PC-9 (cell line): Measurements from ENCODE around the gene ARGLU1. TPM values are rescaled to one million over a fixed set of nuclear protein-coding genes. Genes with fewer than 3 reads are reported as not detected.

Source experiments
- BruUV-seq: library from RNA; stranded (reverse); fragments of 400-500 nt; replicated peaks from 2 replicates; lab custom pipeline; 2021; lab: Mats Ljungman, UMichigan
- CTCF ChIA-PET: fragments of 300-600 bp; sonication (Branson Sonifier 250); formaldehyde crosslinking; loops from one replicate; lab custom pipeline; 2022; ENCODE audit warnings: antibody characterized with exemption; lab: Charles Lee
- POLR2A ChIA-PET: fragments of 300-600 bp; sonication (Branson Sonifier 250); formaldehyde crosslinking; loops from one replicate; lab custom pipeline; 2022; ENCODE audit warnings: antibody characterized with exemption; ENCODE audit not compliant: unreplicated experiment; lab: Charles Lee
- DNase-seq, 2 experiments: peaks; one replicate each; pipeline versions ENCODE4 v3.0.0 to v3.0.0-alpha.2; 2015 to 2022; ENCODE audit warnings: mixed read lengths in 1 of 2
- H2AFZ ChIP-seq: fragments of 200-600 bp; sonication (generic); 2 replicates; pipeline ENCODE4 v1.8.1; 2017; ENCODE audit warnings: antibody characterized with exemption
- H3F3A ChIP-seq: fragments of 200-600 bp; sonication (generic); 2 replicates; pipeline ENCODE4 v1.8.1; 2017; ENCODE audit warnings: antibody characterized with exemption, mild to moderate bottlenecking, low read depth; ENCODE audit not compliant: insufficient read depth
- H3K27ac ChIP-seq: fragments of 200-600 bp; sonication (generic); 2 replicates; pipeline ENCODE4 v1.6.1; 2016; ENCODE audit warnings: mixed run types
- H3K27me3 ChIP-seq: fragments of 200-600 bp; sonication (generic); 2 replicates; pipeline ENCODE4 v1.6.1; 2016; ENCODE audit warnings: low read depth, mixed run types; ENCODE audit not compliant: insufficient read depth
- H3K36me3 ChIP-seq: fragments of 200-600 bp; sonication (generic); 2 replicates; pipeline ENCODE4 v1.6.1; 2016; ENCODE audit warnings: low read depth, mixed run types
- H3K4me1 ChIP-seq: fragments of 200-600 bp; sonication (generic); replicated peaks from 2 replicates; pipeline ENCODE4 v1.6.1; 2016; ENCODE audit warnings: mixed run types; ENCODE audit not compliant: insufficient read depth
- H3K4me2 ChIP-seq: fragments of 200-600 bp; sonication (generic); 2 replicates; pipeline ENCODE4 v1.6.1; 2017; ENCODE audit warnings: mixed run types
- H3K4me3 ChIP-seq: fragments of 200-600 bp; sonication (generic); 2 replicates; pipeline ENCODE4 v1.6.1; 2016; ENCODE audit warnings: mixed run types
- H3K79me2 ChIP-seq: fragments of 200-600 bp; sonication (generic); 2 replicates; pipeline ENCODE4 v1.6.1; 2017; ENCODE audit warnings: low read depth, mixed run types
- H3K9me2 ChIP-seq: fragments of 200-600 bp; sonication (generic); 2 replicates; pipeline ENCODE4 v1.8.1; 2017; ENCODE audit warnings: mild to moderate bottlenecking; ENCODE audit not compliant: insufficient read depth
- H3K9me3 ChIP-seq: fragments of 200-600 bp; sonication (generic); 2 replicates; pipeline ENCODE4 v1.8.1; 2016; ENCODE audit warnings: low read depth; ENCODE audit not compliant: insufficient read depth
- H4K20me1 ChIP-seq: fragments of 200-600 bp; sonication (generic); 2 replicates; pipeline ENCODE4 v1.8.1; 2017; ENCODE audit not compliant: insufficient read depth
- EZH2 ChIP-seq: fragments of 200-600 bp; sonication (generic); IDR thresholded peaks from 2 replicates; pipeline ENCODE4 v1.8.0; 2017; ENCODE audit warnings: antibody characterized with exemption, low read depth
- intact Hi-C: fragments of 100-400 bp; cut with micrococcal nuclease; formaldehyde crosslinking; loops from one replicate; pipeline ENCODE4 v1.10.0; 2022; ENCODE audit not compliant: unreplicated experiment
- total RNA-seq: library from RNA; stranded (reverse); gene quantifications from 2 replicates; pipeline ENCODE4 v1.2.3, GENCODE V29; 2021
- TF ChIP-seq, protein P1 (sequence below): fragments of 200-600 bp; sonication (generic); conservative IDR thresholded peaks from 2 replicates; pipeline ENCODE4 v1.6.1; 2017; ENCODE audit warnings: mixed run types, antibody characterized with exemption, mild to moderate bottlenecking, moderate library complexity

Gene ARGLU1
- total RNA-seq, 1 experiment from 2014 or later: 89.2 TPM

- Histone ChIP-seq H3K4me3 (peak overlapping the region; percentile 41; the same call in 1 of the 2 replicates), H2AFZ (no peak overlapping the region), H3F3A (peaks cover 40% of the 10 kb centered on the region), H3K9me3 (peaks cover 4% of the 10 kb centered on the region; the same call in 1 of the 2 replicates), H3K4me2 (peak overlapping the region; percentile 85), H4K20me1 (peaks cover 21% of the 10 kb centered on the region; the same call in 1 of the 2 replicates), H3K79me2 (peaks cover 100% of the 10 kb centered on the region), H3K4me1 (peaks cover 56% of the 10 kb centered on the region), H3K9me2 (no peaks in the 10 kb centered on the region), H3K27ac (peak overlapping the region; percentile 79), H3K36me3 (peaks cover 24% of the 10 kb centered on the region; the same call in 1 of the 2 replicates), H3K27me3 (no peaks in the 10 kb centered on the region)
- no peak for DNase-seq
- TF ChIP-seq, protein P1, sequence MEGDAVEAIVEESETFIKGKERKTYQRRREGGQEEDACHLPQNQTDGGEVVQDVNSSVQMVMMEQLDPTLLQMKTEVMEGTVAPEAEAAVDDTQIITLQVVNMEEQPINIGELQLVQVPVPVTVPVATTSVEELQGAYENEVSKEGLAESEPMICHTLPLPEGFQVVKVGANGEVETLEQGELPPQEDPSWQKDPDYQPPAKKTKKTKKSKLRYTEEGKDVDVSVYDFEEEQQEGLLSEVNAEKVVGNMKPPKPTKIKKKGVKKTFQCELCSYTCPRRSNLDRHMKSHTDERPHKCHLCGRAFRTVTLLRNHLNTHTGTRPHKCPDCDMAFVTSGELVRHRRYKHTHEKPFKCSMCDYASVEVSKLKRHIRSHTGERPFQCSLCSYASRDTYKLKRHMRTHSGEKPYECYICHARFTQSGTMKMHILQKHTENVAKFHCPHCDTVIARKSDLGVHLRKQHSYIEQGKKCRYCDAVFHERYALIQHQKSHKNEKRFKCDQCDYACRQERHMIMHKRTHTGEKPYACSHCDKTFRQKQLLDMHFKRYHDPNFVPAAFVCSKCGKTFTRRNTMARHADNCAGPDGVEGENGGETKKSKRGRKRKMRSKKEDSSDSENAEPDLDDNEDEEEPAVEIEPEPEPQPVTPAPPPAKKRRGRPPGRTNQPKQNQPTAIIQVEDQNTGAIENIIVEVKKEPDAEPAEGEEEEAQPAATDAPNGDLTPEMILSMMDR: peak; percentile 47
- TF ChIP-seq EZH2: no peak
- ChIA-PET POLR2A (no interaction called here), CTCF (no interaction called here)
- intact Hi-C loops: loop anchor here (2.0 kb wide), 1 partner anchor 420 kb away; no protein-coding TSS in a partner anchor
- no TSS peak for BruUV-seq
Measured at GRCh38 chr13:106520251-106521054, 47.5 kb downstream of the ARGLU1 start.

DNA sequence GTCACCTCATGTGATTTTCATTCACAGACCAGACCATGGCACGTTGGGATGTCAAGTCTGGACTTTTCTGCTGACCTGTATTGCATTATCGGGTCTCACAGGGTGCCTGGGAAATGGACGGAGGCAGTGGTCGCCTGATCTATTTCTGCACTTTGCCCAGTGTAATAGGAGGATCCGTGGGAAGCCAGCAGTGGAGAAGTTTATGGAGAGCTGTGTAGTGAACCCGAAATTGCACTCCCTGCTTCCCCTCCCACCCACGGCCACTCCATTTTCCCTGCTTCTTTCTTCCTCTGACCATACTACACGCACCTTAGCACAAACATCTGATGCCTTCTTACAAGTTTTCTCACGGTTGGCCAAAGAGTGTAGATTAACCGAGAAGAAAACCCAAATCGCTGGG lies 49.4 kb downstream of the ARGLU1 start:
- DNase-seq: no peak
- no TSS peak for BruUV-seq
- peaks cover 36% of the 10 kb centered on the region for H3K4me1 ChIP-seq
- no peaks in the 10 kb centered on the region for H3K27me3 ChIP-seq
- no peaks in the 10 kb centered on the region for H3K9me2 ChIP-seq
- TF ChIP-seq EZH2: no peak
- TF ChIP-seq, protein P1: no peak
- peaks cover 18% of the 10 kb centered on the region for H3K36me3 ChIP-seq
- peaks cover 4% of the 10 kb centered on the region; the same call in 1 of the 2 replicates for H3K9me3 ChIP-seq
- CTCF ChIA-PET: interaction anchor here (0.6 kb wide), 1 partner anchor 1947 kb away, joined by 3 read pairs; no protein-coding TSS in a partner anchor
- H4K20me1 ChIP-seq: peaks cover 7% of the 10 kb centered on the region; the same call in 1 of the 2 replicates
- intact Hi-C loops: no loop called here
- peaks cover 100% of the 10 kb centered on the region for H3K79me2 ChIP-seq
- no peak overlapping the region for H3K4me2 ChIP-seq
- no peak overlapping the region for H3K27ac ChIP-seq
- H3F3A ChIP-seq: peaks cover 34% of the 10 kb centered on the region
- no peak overlapping the region for H2AFZ ChIP-seq
- no peak overlapping the region for H3K4me3 ChIP-seq
- POLR2A ChIA-PET: no interaction called here

DNA sequence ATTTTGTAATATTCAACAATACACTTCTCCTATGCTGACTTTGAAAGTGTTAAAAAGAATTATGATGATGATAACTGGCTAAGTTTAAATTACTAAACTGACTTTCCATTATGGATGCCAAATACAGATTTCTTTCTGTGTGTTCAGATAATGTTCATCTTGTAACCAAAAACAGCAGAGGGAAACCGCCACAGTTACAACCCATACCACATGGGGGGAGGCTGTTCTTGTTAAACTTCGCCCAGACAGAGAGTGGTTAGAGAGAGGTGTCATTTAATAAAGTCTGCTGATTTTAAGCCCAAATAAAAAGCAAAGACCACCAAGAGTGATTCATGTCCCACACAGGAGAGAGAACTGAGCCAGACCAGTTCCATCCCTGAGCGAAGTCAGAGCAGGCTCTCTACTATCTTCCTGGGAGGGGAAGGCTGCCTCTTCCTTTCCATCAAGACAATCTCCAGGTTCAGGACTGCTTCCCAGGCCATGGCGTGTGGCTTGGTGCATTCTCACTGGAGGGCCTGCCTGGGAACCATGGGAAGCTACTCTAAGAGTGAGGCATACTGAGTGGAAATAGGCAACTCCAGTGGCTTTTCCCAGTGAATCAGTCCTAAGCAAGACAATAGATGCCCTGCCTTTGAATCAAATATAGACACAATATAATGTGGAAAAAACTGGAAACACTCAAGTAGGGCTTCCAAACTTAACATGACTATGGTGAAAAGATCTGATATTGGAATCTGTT lies 50.7 kb downstream of the ARGLU1 start:
- peaks cover 24% of the 10 kb centered on the region for H3K4me1 ChIP-seq

More for the DNA sequence above, 50.7 kb downstream of the ARGLU1 start:
- Histone ChIP-seq H3K9me2 (no peaks in the 10 kb centered on the region), H3F3A (peaks cover 22% of the 10 kb centered on the region), H4K20me1 (peaks cover 4% of the 10 kb centered on the region; the same call in 1 of the 2 replicates), H3K4me3 (no peak overlapping the region), H2AFZ (no peak overlapping the region), H3K9me3 (peaks cover 4% of the 10 kb centered on the region; the same call in 1 of the 2 replicates), H3K36me3 (peaks cover 17% of the 10 kb centered on the region), H3K4me2 (no peak overlapping the region), H3K27ac (no peak overlapping the region), H3K79me2 (peaks cover 99% of the 10 kb centered on the region), H3K27me3 (no peaks in the 10 kb centered on the region)
- CTCF ChIA-PET: no interaction called here
- no TSS peak for BruUV-seq
- DNase-seq: no peak
- intact Hi-C loops: no loop called here
- POLR2A ChIA-PET: interaction anchor here (0.5 kb wide), 1 partner anchor 22 kb away, joined by 3 read pairs; no protein-coding TSS in a partner anchor
- TF ChIP-seq, protein P1: no peak
- no peak for TF ChIP-seq EZH2
